ENCODE data around the gene TOP1. TPM values are rescaled to one million over a fixed set of nuclear protein-coding genes. Genes with fewer than 3 reads are reported as not detected.

TOP1 gene
- total RNA-seq, 1 experiment from 2014 or later = 144 TPM

- DNase-seq = no peak
- Mint-ChIP-seq H3K9me3 (ENCODE audit: unreplicated experiment) (no peaks in the 10 kb centered on the region), H3K27ac (ENCODE audit: unreplicated experiment) (no peak overlapping the region), H3K4me3 (ENCODE audit: unreplicated experiment) (no peak overlapping the region), H3K36me3 (ENCODE audit: insufficient read depth, unreplicated experiment) (peaks cover 4% of the 10 kb centered on the region), H3K4me1 (ENCODE audit: low read depth, unreplicated experiment) (peaks cover 15% of the 10 kb centered on the region), H3K27me3 (ENCODE audit: insufficient read depth, unreplicated experiment) (no peaks in the 10 kb centered on the region)
- no peaks in the 10 kb centered on the region for H3K36me3 ChIP-seq (ENCODE audit: control insufficient read depth, insufficient read depth, low read length)
- no peak overlapping the region for H3K4me3 ChIP-seq (ENCODE audit: low read depth, low read length)
- no peak for TF ChIP-seq CTCF (IDR thresholded peaks at IDR 0.05; ENCODE audit: insufficient read depth in 1 of 2, low read depth in 1 of 2, low read length in 1 of 2, severe bottlenecking in 1 of 2, unreplicated experiment in 1 of 2)
- ChIA-PET POLR2A (no interaction called here), CTCF (interaction anchor here (1.6 kb wide), 1 partner anchor 16 kb away, joined by 6 read pairs; no protein-coding TSS in a partner anchor)
- no peaks in the 10 kb centered on the region for H3K27me3 ChIP-seq (replicated peaks; ENCODE audit: control insufficient read depth, insufficient read depth, low read length)
- intact Hi-C loops (cut with micrococcal nuclease; ENCODE audit: unreplicated experiment) = no loop called here
- no peaks in the 10 kb centered on the region for H3K9me3 ChIP-seq
- H3K4me1 ChIP-seq = no peaks in the 10 kb centered on the region; the same call in 1 of the 2 replicates
- no TSS peak for BruUV-seq (replicated peaks)
These were observed 122.7 kb downstream of the TOP1 start for GRCh38 chr20:41151134-41151869.

- CTCF ChIA-PET = interaction anchor here (1.4 to 1.6 kb wide), 2 partner anchors 17 to 21 kb away, joined by 5 to 6 read pairs; no protein-coding TSS in a partner anchor
- H3K4me1 Mint-ChIP-seq (ENCODE audit: low read depth, unreplicated experiment) = peaks cover 21% of the 10 kb centered on the region
- H3K36me3 ChIP-seq (ENCODE audit: control insufficient read depth, insufficient read depth, low read length) = no peaks in the 10 kb centered on the region
These were observed 123.6 kb downstream of the TOP1 start for GRCh38 chr20:41152108-41152757.

More at GRCh38 chr20:41152108-41152757, 123.6 kb downstream of the TOP1 start:
- TF ChIP-seq CTCF (IDR thresholded peaks at IDR 0.05; ENCODE audit: insufficient read depth in 1 of 2, low read depth in 1 of 2, low read length in 1 of 2, severe bottlenecking in 1 of 2, unreplicated experiment in 1 of 2) = no peak
- DNase-seq = no peak
- Histone ChIP-seq H3K4me1 (no peaks in the 10 kb centered on the region; the same call in 1 of the 2 replicates), H3K4me3 (ENCODE audit: low read depth, low read length) (no peak overlapping the region), H3K27me3 (replicated peaks; ENCODE audit: control insufficient read depth, insufficient read depth, low read length) (no peaks in the 10 kb centered on the region), H3K9me3 (no peaks in the 10 kb centered on the region)
- no peak overlapping the region for H3K4me3 Mint-ChIP-seq (ENCODE audit: unreplicated experiment)
- H3K27me3 Mint-ChIP-seq (ENCODE audit: insufficient read depth, unreplicated experiment) = no peaks in the 10 kb centered on the region
- peaks cover 9% of the 10 kb centered on the region for H3K36me3 Mint-ChIP-seq (ENCODE audit: insufficient read depth, unreplicated experiment)
- no TSS peak for BruUV-seq (replicated peaks)
- H3K9me3 Mint-ChIP-seq (ENCODE audit: unreplicated experiment) = no peaks in the 10 kb centered on the region
- POLR2A ChIA-PET = no interaction called here
- H3K27ac Mint-ChIP-seq (ENCODE audit: unreplicated experiment) = peak overlapping the region; percentile 1
- intact Hi-C loops (cut with micrococcal nuclease; ENCODE audit: unreplicated experiment) = no loop called here
